UCSD-AML1 (cell line): ENCODE measurements around the gene OR6C75.
"Not testable (repeated sequence)": the region's sequence is repeated elsewhere in the genome, so short reads cannot be mapped to it uniquely, and the experiment has no call there.

Experiments
- DNase-seq: peaks from one replicate; lab custom pipeline; 2025; ENCODE audit not compliant: unreplicated experiment; lab: John Stamatoyannopoulos, UW

OR6C75 gene

GRCh38 chr12:55362675-55363074, at the start of gene OR6C75:
OR6C75 (plus strand) TSS chr12:55362975; CDS start chr12:55365111, 2,136 bp downstream.
- no peak for DNase-seq

GRCh38 chr12:55314043-55314442, 48.7 kb upstream of the OR6C75 start, which contains the start of gene OR6C1:
OR6C1 (plus strand) TSS chr12:55314343; CDS start chr12:55320600, 6,257 bp downstream.
- no peak for DNase-seq

- no peak for DNase-seq
Observed at GRCh38 chr12:55320201-55320600, 42.6 kb upstream of the OR6C75 start.

- not testable (repeated sequence) for DNase-seq
Observed at GRCh38 chr12:55325801-55326200, 37.0 kb upstream of the OR6C75 start.

- no peak for DNase-seq
Observed at GRCh38 chr12:55330446-55330845, 32.3 kb upstream of the OR6C75 start, which contains the start of gene OR6C3. OR6C3 (plus strand) TSS chr12:55330746; CDS start chr12:55331701, 955 bp downstream.

GRCh38 chr12:55336002-55336401, 26.8 kb upstream of the OR6C75 start:
- DNase-seq: no peak

- not testable (repeated sequence) for DNase-seq
Observed at GRCh38 chr12:55355338-55355737, 7.4 kb upstream of the OR6C75 start.

- no peak for DNase-seq
Observed at GRCh38 chr12:55365086-55365485, 2.3 kb downstream of the OR6C75 start.

GRCh38 chr12:55372521-55372920, 9.7 kb downstream of the OR6C75 start:
- no peak for DNase-seq

- no peak for DNase-seq
Observed at GRCh38 chr12:55385891-55386290, 23.1 kb downstream of the OR6C75 start.

- DNase-seq: no peak
Observed at GRCh38 chr12:55392032-55392795, 29.4 kb downstream of the OR6C75 start.

- DNase-seq: no peak
Observed at GRCh38 chr12:55396326-55396725, 33.6 kb downstream of the OR6C75 start.

GRCh38 chr12:55400229-55400628, 37.5 kb downstream of the OR6C75 start, which contains the start of gene OR6C65:
OR6C65 (plus strand) TSS chr12:55400529; CDS start chr12:55400529, 0 bp downstream.
- no peak for DNase-seq

- no peak for DNase-seq
Observed at GRCh38 chr12:55407866-55408265, 45.1 kb downstream of the OR6C75 start.

- DNase-seq: not testable (repeated sequence)
Observed at GRCh38 chr12:55409133-55409532, 46.4 kb downstream of the OR6C75 start.

GRCh38 chr12:55412138-55412537, 49.4 kb downstream of the OR6C75 start:
- not testable (repeated sequence) for DNase-seq

GRCh38 chr12:55413498-55414388, 51.0 kb downstream of the OR6C75 start:
- not testable (repeated sequence) for DNase-seq

GRCh38 chr12:55414396-55414823, 51.6 kb downstream of the OR6C75 start:
- DNase-seq: not testable (repeated sequence)

- not testable (repeated sequence) for DNase-seq
Observed at GRCh38 chr12:55414889-55415288, 52.1 kb downstream of the OR6C75 start.

GRCh38 chr12:55416961-55417360, 54.2 kb downstream of the OR6C75 start:
- no peak for DNase-seq
